DMS153 (cell line): Measurements from ENCODE around the gene ZNF513.
"Not testable (repeated sequence)": the region's sequence is repeated elsewhere in the genome, so short reads cannot be mapped to it uniquely, and the experiment has no call there.

Source experiments
- DNase-seq: peaks from one replicate; lab custom pipeline; 2025; lab: John Stamatoyannopoulos, UW

Gene ZNF513, protein sequence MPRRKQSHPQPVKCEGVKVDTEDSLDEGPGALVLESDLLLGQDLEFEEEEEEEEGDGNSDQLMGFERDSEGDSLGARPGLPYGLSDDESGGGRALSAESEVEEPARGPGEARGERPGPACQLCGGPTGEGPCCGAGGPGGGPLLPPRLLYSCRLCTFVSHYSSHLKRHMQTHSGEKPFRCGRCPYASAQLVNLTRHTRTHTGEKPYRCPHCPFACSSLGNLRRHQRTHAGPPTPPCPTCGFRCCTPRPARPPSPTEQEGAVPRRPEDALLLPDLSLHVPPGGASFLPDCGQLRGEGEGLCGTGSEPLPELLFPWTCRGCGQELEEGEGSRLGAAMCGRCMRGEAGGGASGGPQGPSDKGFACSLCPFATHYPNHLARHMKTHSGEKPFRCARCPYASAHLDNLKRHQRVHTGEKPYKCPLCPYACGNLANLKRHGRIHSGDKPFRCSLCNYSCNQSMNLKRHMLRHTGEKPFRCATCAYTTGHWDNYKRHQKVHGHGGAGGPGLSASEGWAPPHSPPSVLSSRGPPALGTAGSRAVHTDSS

DNA sequence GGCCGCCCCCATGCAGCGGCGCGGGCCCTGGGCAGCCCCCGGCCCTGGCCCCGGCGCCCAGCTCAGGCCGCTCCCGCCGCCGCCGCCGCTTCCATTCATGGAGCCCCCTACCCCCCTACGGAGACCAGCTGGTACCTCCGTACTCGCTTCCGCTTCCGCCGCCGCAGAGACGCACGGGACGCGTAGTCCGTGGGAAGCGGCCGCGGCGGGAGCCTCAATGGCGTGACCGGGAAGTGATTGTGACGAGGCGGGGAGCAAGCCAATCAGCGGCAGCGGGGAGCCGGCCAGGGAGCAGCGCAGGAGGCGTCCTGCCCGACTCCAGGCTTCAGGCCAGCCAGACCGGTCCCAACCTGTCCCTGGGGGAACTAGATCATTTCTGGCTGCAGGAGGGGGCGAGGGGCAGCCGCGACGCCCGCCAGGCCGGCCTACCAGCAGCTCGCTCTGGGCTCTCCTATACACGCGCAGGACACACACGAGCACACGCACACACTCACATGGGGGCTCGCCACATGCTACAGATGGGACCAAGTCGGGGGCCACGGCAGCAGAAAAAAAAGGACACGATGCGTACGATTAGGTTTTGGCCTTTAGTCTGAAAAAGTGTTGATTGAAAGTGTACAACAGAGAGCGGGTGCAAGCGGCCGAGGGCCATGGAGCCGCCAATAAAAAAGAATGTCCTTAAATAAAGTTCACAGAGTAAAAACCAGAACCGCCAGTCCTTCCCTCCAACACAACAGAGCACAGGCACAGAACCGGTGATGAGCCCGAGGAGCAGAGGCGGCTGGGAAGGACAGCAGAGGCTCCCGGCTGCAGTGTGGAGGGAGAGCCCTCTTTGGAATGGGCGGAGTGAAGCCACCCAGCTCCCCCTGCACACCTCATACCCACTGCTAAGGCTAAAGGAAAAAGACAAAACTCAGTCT is at the start of gene ZNF513:
TSS of gene ZNF513 (minus strand) at position 109 of the 920 bp plus-strand sequence. CDS start 208 bp downstream, outside the sequence.
- DNase-seq: peak; percentile 94

DNA sequence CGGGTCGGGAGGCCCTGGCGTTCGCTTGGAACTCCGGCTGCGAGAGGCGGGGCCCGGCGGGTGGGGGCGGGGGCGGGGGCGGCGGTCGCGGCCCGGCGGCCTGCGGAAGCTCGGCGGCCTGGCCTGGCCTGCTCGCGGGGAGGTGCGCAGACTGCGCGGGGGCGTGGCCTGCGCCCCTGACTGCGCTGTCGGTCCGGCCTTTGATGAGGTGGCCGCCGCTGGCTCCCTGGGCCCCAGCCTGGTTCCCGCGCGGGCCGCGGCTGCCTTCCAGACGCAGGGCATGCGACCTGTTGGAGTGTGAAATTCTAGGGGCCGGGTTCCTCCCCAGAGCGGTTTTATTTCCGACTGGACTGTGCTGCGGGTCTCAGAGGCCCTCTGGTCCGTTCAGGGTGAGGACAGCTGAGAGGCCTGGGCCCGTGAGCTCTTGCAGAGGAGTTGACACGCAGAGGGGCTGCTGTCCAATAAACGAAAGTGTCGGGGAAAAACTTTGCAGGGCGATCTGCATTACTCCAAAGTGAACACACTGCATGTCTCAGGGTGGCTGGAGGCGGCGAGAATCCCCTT is 48.5 kb upstream of the ZNF513 start:
- DNase-seq: peak; percentile 28

DNA sequence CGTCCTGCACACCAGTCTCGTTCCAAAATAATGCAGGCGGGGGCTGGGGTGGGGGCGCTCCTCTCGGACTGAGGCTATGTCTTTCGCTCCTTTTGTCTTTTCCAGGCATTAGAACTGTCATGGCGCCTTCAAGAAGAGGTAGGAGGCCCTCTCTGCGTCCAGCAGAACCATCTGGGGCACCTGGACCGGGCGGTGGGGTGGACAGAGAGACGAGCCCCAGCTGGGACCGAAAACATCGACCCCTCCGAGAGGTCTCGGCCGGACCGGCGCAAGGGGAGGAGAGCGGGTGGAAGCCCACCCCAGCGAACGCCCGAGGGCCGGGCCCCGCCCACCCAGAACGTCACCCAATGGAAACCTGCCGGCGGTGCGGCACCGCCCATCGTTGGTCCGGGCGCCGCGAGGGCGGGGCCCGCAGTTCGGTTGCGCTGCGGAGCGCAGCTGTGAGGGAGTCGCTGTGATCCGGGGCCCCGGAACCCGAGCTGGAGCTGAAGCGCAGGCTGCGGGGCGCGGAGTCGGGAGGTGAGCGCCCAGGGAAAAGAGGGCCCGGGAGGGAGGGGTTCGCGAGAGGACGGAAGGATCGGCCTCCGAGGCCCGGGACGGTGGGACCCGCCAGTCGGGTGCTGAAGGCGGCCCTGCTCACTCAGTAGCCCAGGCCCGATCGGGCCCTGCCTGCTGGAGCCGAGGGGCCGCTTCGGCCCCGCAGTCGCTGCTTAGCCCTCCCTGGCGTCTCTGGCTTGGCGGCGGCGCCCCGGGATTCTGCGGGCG is 47.9 kb upstream of the ZNF513 start, which contains the start of gene NRBP1:
TSS of gene NRBP1 (plus strand) at position 419 of the 765 bp plus-strand sequence. CDS start 4,643 bp downstream, outside the sequence.
- DNase-seq: peak; percentile 84

DNA sequence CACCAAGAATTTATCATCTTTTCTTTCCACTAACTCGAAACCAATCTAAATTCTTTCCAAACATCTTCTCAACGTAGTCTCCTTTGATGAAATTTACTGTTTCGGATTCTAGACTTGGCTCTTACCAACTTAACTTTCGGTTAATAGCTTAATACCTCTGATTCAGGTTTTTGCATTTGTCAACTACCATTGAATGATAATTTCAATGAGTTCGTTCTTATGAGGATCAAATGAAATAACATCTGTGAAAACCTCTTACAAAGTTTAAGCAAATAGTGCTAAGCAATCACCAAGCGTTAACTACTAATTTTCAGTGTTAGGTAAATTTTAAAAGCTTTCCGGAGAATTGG is 47.3 kb upstream of the ZNF513 start:
- DNase-seq: no peak

DNA sequence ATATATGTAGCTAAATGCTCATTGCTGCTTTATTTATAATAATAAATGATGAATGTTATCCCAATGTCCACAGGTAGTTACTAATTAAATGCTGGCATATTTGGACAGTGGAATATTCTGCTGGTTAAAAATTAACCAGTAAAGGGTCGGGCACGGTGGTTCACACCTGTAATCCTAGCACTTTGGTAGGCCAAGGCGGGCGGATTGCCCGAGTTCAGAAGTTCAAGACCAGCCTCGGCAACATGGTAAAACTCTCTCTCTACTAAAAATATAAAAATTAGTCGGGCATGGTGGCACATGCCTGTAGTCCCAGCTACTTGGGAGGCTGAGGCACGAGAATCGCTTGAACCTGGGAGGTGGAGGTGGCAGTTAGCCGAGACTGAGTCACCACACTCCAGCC is 44.5 kb upstream of the ZNF513 start:
- not testable (repeated sequence) for DNase-seq

DNA sequence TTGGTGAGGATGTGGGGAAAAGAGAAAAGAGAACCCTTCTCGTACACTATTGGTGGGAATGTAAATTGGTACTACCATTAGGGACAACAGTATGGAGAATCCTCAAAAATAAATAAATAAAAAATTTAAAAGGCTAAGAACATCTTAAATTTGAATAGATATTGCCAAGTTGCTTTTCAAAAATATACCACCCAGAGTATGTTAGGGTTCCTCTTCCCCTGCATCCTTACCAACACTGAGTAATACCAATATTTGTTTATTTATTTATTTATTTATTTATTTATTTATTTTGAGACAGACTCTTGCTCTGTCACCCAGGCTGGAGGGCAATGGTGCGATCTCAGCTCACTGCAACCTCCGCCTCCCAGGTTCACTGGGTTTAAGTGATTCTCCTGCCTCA is 42.4 kb upstream of the ZNF513 start:
- no peak for DNase-seq

DNA sequence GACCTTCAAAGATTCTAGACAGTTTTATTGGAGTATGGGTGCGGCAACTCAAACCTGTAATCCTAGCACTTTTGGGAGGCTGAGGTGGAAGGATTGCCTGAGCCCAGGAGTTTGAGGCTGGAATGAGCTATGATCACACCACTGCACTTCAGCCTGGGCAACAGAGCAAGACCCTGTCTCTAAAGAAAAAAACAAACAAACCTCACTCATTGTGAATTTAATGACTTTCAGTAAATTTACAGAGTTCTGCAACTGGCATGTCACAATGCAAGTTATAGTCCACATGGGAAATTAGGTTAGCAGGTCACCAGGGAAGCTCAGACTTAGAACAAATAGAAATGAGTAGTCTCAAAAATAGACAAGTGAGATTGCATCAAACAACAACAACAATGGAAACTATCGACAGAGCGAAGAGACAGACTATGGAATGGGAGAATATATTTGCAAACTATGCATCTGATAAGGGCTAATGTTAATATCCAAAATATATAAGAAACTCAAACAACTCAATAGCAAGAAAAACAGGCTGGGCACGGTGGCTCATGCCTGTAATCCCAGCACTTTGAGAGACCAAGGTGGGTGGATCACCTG is 41.2 kb upstream of the ZNF513 start:
- DNase-seq: no peak

DNA sequence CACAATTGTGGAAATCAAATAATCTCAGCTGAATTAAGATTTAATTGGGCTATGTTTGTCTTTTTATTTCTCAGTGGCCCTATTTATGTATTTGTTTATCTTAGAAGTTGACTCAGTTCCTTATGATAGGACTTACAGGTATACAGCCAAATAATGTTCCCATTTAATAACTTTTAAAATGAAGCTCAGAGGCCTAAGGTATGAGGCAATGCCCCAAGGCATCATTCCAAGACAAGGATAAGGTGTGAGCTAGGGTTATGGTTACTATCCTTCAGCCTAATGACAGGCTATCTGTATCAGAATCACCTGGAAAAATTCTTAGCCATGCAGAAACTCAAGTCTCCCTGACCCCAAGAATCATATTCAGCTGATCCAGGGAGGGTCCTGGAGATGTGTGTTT is 40.5 kb upstream of the ZNF513 start:
- no peak for DNase-seq

DNA sequence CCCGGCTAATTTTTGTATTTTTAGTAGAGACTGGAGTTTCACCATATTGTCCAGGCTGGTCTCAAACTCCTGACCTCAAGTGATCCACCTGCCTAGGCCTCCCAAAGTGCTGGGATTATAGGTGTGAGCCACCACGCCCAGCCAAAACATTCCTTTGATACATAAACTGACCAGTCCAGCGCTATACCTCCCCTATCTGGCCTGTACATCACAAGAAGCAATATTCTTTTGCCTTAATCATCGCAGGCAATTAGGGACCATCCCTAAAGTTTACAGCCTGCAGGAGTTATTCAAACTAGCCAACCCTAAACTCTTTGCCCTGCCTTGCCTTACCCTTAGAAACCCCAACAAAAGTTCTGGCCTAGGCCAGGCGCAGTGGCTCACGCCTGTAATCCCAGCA is 35.6 kb upstream of the ZNF513 start:
- no peak for DNase-seq

DNA sequence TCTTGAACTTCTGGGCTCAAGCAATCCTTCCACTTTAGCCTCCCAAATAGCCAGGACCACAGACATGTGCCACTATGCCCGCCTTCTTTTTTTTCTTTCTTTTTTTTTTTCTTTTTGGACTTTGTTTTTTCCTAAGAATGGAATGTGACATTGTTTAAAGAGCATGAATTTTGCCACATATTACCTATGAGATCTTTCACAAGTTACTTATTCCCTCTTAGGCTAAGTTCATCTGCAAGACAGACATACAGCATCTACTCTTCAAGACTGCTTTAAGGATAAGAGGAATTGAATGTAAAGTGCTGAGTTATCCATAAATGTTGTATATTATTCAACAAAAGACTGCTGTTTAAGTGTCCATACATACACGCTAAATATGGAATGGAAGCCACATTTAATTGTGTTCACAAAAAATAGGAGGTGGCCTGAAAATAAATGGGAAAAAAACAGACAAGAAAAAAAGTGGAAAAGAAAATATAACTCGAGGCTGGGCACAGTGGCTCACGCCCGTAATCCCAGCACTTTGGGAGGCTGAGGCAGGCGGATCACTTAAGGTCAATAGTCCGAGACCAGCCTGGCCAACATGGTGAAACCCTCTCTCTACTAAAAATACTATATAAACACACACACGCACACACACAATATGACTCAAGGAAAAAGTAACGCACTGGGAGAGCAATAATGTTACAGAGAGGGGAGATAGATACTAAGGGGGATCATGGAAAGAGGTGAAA is 32.1 kb upstream of the ZNF513 start:
- no peak for DNase-seq

DNA sequence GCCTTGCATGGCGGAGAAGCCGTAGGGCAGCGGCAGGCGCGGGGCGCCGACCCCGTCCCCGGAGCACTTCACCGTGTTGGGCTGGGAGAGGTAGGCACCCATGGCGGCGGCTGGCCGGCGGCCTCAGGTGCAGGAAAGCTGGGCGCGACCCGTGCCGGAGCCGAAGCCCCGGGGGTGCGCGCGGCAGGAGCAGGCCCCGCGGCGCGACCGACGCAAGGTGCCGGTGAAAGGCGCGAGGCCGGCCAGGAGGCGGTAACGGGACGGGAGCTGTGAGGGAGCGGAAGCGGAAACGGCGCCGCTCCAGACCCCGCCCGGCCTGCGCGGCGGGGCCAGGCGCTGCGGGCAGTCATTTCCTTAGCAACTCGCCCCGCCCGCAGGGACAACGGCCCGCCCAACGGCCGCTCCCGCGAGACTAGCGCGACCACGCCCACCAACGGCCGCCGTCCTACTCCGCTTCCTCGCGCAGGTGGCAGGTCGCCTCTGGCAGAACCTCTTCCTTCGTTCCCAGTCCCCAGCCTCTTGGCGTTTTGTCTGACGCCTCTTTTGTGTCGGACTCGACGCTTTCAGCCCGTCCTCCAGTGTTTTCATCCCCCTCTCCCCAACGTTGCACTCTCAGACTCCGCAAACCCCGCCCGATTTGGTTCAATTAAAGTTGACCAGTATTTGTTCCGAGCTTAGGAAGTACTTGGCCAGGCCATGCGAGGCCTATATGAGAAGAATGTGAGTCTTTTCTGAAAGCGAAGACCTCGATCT is 29.0 kb upstream of the ZNF513 start, which contains the start of gene PPM1G:
TSS of gene PPM1G (minus strand) at position 271 of the 753 bp plus-strand sequence. CDS start at position 102, 169 bp downstream.
- DNase-seq: peak; percentile 92

DNA sequence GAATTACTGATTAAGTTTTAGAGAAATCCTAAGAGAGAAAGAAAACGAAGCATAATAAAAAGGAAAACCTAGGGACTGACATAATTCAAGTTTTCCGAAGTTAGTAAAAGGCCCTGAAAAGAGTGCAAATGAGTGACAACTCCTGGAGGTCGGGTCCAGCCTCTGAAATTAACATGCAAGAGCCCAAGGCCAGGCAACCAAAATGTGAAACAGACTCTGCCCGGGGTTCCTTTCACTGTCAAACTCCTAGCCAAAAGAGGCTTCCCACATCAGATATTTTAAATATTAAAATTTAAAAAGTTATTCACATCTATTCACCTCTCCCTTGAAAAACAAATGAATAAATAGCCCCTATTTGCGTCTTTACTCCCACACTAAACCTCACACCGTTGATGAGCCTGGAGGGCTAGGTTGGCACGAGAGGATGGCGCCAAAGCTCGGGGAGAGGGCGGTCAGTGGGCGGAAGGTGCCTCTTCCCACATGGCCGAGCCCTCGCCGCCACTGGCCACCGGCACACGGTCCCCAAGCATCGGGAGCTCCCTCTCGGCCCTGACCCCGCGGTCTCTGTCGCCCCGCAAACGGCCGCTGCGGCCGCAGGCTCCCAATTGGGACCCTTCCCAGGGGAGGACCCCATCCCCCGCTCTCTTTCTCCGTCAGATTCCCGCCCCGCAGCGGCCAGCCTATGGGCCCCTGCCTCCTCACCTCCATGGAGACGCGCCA is 28.2 kb upstream of the ZNF513 start:
- no peak for DNase-seq

DNA sequence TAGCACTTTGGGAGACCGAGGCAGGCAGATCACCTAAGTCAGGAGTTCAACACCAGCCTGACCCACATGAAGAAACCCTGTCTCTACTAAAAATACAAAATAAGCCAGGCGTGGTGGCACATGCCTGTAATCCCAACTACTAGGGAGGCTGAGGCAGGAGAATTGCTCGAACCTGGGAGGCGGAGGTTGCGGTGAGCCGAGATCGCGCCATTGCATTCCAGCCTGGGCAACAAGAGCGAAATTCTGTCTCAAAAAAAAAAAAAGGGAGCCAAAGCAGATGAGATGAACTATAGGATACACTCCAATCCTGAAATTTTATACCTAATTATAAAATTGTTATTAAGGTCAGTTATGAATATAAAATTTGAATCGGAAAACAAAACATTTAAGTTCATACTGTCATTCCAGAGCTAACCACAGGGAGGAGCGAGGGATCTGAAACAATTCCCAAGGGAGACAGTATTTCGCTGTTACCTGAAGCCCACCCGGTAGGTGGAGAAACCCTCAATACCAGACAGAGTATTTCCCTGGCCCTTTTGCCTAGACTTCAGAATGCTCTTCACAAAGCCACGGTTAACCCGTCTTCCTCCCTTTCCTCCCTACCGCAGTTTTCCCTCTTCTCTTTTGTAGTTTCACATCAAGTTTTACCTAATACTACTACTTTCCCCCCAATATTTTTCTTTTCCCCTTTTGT is 27.4 kb upstream of the ZNF513 start:
- DNase-seq: peak; percentile 21

DNA sequence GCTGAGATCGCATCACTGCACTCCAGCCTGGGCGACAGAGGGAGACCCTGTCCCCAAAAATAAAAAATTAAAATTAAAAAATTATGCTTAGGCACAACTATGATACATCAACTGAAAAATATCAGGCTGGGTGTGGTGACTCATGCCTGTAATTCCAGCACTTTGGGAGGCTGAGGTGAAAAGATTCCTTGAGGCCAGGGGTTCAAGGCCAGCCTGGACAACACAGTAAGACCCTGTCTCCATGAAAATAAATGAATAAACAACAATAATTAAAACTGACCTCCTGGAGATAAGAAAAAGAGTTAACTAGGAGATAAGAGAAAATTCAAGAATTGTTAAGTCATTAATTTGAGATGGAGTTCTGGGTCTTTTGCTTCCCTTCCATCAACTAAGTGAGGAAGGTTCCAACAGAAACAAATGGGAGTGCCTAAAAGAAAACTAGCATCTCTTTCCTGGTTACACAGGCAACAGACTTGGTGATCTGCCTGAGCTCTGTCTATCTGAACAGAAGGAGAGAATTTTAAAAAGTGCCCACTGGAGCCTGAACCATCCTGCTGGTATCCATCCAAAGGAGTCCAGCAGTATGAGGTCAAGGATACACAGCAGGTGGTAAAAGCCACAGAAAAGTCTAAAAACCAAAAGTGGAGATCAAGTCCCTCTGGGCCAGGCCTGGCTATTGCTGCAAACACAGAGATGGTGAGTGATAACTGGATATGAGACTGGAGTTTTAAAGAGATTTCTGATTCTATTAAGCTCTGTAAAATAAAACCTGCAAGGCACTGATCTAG is 20.0 kb upstream of the ZNF513 start:
- DNase-seq: no peak

DNA sequence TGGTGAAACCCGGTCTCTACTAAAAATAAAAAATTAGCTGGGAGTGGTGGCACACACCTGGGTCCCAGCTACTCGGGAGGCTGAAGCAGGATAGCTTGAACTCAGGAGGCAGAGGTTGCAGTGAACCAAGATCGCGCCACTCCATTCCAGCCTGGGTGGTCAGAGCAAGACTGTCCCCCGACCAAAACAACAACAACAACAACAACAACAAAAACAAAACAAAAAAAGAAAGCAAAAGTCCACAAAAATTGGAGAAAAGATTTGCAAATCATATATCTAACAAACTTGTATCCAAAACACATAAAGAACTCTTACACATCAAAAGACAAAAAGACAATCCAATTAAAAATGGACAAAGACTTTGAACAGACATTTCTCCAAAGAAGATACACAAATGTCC is 18.4 kb upstream of the ZNF513 start:
- no peak for DNase-seq

DNA sequence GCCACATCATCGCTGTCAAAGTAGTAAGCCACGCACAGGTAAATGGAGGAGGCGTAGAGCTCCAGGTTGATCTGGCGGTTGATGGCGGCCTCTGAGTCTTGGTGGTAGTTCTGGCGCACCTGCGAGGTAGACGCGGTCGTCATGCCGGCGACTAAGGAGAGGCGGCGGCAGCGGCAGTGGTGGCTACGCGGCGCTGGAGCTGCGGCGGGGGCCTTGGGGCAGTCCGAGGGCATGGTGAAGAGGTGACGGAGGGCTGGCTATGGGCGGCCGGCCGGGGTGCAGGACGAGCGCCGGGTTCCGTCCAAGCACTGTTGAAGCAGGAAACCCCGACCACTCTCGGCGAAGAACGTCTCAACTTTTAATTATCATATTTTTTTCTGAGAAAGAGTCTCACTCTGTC is 12.7 kb upstream of the ZNF513 start:
- DNase-seq: no peak
